ENCODE measurements around the gene ADAT2. TPM values are rescaled to one million over a fixed set of nuclear protein-coding genes. Genes with fewer than 3 reads are reported as not detected.

Gene ADAT2
- total and polyA plus RNA-seq, 2 donors (not counting 1 experiment from before 2014, with no cell fraction given): 13.6 to 16.0 TPM

- intact Hi-C loops (cut with micrococcal nuclease): no loop called here
- no peaks in the 10 kb centered on the region for H3K4me1 Mint-ChIP-seq
- Histone ChIP-seq H3K79me2 (ENCODE audit: control insufficient read depth, insufficient read depth, low read length) (no peaks in the 10 kb centered on the region), H4K20me1 (ENCODE audit: control insufficient read depth, insufficient read depth, low read length, poor library complexity, severe bottlenecking) (no peaks in the 10 kb centered on the region), H3K9ac (ENCODE audit: low read length) (no peak overlapping the region), H3K27me3 (replicated peaks in 1 of 4; ENCODE audit: control extremely low read depth in 1 of 4, control insufficient read depth in 3 of 4, insufficient read depth in 4 of 4, low read length in 3 of 4) (no peaks in the 10 kb centered on the region), H3K27ac (ENCODE audit: low read length in 2 of 2) (no peak overlapping the region), H3K36me3 (replicated peaks in 1 of 2; ENCODE audit: control extremely low read depth in 1 of 2, control insufficient read depth in 1 of 2, extremely low read depth in 1 of 2, insufficient read depth in 2 of 2, low read length in 1 of 2) (no peaks in the 10 kb centered on the region), H3K4me1 (ENCODE audit: control insufficient read depth in 2 of 2, insufficient read depth in 2 of 2, low read length in 2 of 2) (no peaks in the 10 kb centered on the region), H3K9me3 (ENCODE audit: control extremely low read depth in 1 of 3, control insufficient read depth in 2 of 3, insufficient read depth in 1 of 3, low read length in 2 of 3) (no peaks in the 10 kb centered on the region), H2AFZ (ENCODE audit: insufficient read depth, low read depth, low read length, poor library complexity, severe bottlenecking) (no peak overlapping the region), H3K4me3 (ENCODE audit: control extremely low read depth in 1 of 5, extremely low read depth in 1 of 5, insufficient read depth in 1 of 5, low read depth in 2 of 5, low read length in 4 of 5) (no peak overlapping the region), H3K4me2 (replicated peaks; ENCODE audit: low read depth, low read length, poor library complexity, severe bottlenecking) (no peak overlapping the region)
- no peak overlapping the region for H3K27ac Mint-ChIP-seq
- WGBS (ENCODE audit: insufficient coverage): 98% methylated on average over 5 of the region's 6 CpGs
- no peak for ATAC-seq (ENCODE audit: low read depth)
- ChIA-PET CTCF (no interaction called here), POLR2A (no interaction called here)
- DNase-seq: no peak
- TF ChIP-seq CTCF (IDR thresholded peaks at IDR 0.05): no peak
- TF ChIP-seq EZH2 (IDR thresholded peaks at IDR 0.05; ENCODE audit: borderline replicate concordance, insufficient read depth, low read depth, low read length, poor library complexity, severe bottlenecking): no peak
- H3K9me3 Mint-ChIP-seq (ENCODE audit: insufficient read depth): no peaks in the 10 kb centered on the region
- no peaks in the 10 kb centered on the region for H3K27me3 Mint-ChIP-seq
- H3K4me3 Mint-ChIP-seq: no peak overlapping the region
Measured at GRCh38 chr6:143419526-143419925, 31.0 kb downstream of the ADAT2 start.

GRCh38 chr6:143414769-143415168, 35.7 kb downstream of the ADAT2 start:
- H3K9me3 ChIP-seq (ENCODE audit: control extremely low read depth in 1 of 3, control insufficient read depth in 2 of 3, insufficient read depth in 1 of 3, low read length in 2 of 3): no peaks in the 10 kb centered on the region
- no peak overlapping the region for H3K4me2 ChIP-seq (replicated peaks; ENCODE audit: low read depth, low read length, poor library complexity, severe bottlenecking)
- Mint-ChIP-seq H3K9me3 (ENCODE audit: insufficient read depth) (no peaks in the 10 kb centered on the region), H3K4me3 (no peak overlapping the region), H3K27me3 (no peaks in the 10 kb centered on the region), H3K27ac (no peak overlapping the region), H3K4me1 (no peaks in the 10 kb centered on the region)
- WGBS (ENCODE audit: insufficient coverage): 100% methylated on average over 2 of the region's 3 CpGs
- H3K27ac ChIP-seq (ENCODE audit: low read length in 2 of 2): no peak overlapping the region
- no peak for ATAC-seq (ENCODE audit: low read depth)
- no peak for TF ChIP-seq EZH2 (IDR thresholded peaks at IDR 0.05; ENCODE audit: borderline replicate concordance, insufficient read depth, low read depth, low read length, poor library complexity, severe bottlenecking)
- no peak for TF ChIP-seq CTCF (IDR thresholded peaks at IDR 0.05)
- CTCF ChIA-PET: interaction anchor here (0.9 to 1.4 kb wide), 2 partner anchors 12 to 722 kb away, joined by 3 to 5 read pairs; no protein-coding TSS in a partner anchor
- H3K36me3 ChIP-seq (replicated peaks in 1 of 2; ENCODE audit: control extremely low read depth in 1 of 2, control insufficient read depth in 1 of 2, extremely low read depth in 1 of 2, insufficient read depth in 2 of 2, low read length in 1 of 2): no peaks in the 10 kb centered on the region
- intact Hi-C loops (cut with micrococcal nuclease): no loop called here
- H3K4me1 ChIP-seq (ENCODE audit: control insufficient read depth in 2 of 2, insufficient read depth in 2 of 2, low read length in 2 of 2): no peaks in the 10 kb centered on the region
- no peak overlapping the region for H3K4me3 ChIP-seq (ENCODE audit: control extremely low read depth in 1 of 5, extremely low read depth in 1 of 5, insufficient read depth in 1 of 5, low read depth in 2 of 5, low read length in 4 of 5)
- no peaks in the 10 kb centered on the region for H3K79me2 ChIP-seq (ENCODE audit: control insufficient read depth, insufficient read depth, low read length)
- no peak overlapping the region for H2AFZ ChIP-seq (ENCODE audit: insufficient read depth, low read depth, low read length, poor library complexity, severe bottlenecking)
- H3K27me3 ChIP-seq (replicated peaks in 1 of 4; ENCODE audit: control extremely low read depth in 1 of 4, control insufficient read depth in 3 of 4, insufficient read depth in 4 of 4, low read length in 3 of 4): no peaks in the 10 kb centered on the region
- H4K20me1 ChIP-seq (ENCODE audit: control insufficient read depth, insufficient read depth, low read length, poor library complexity, severe bottlenecking): no peaks in the 10 kb centered on the region
- no peak for DNase-seq
- POLR2A ChIA-PET: no interaction called here
- H3K9ac ChIP-seq (ENCODE audit: low read length): no peak overlapping the region

Measured in B cell (primary cell).